MM.1S (cell line): ENCODE measurements around the gene CNNM2.

Experiments used
- CTCF ChIP-seq: fragments of 300-600 bp; sonication (generic); IDR thresholded peaks from 2 replicates; pipeline ENCODE4 v1.5.1; 2016; ENCODE audit warnings: antibody characterized with exemption, low read length, mixed read lengths
- EZH2 ChIP-seq: fragments of 300-600 bp; sonication (generic); optimal IDR thresholded peaks from 2 replicates; pipeline ENCODE3; 2017; ENCODE audit warnings: low read depth, mild to moderate bottlenecking, antibody characterized with exemption, low read length, mixed read lengths
- EZH2phosphoT487 ChIP-seq: fragments of 300-600 bp; sonication (generic); IDR thresholded peaks from 2 replicates; pipeline ENCODE4 v1.6.1; 2018; ENCODE audit warnings: antibody characterized with exemption, low read length

DNA sequence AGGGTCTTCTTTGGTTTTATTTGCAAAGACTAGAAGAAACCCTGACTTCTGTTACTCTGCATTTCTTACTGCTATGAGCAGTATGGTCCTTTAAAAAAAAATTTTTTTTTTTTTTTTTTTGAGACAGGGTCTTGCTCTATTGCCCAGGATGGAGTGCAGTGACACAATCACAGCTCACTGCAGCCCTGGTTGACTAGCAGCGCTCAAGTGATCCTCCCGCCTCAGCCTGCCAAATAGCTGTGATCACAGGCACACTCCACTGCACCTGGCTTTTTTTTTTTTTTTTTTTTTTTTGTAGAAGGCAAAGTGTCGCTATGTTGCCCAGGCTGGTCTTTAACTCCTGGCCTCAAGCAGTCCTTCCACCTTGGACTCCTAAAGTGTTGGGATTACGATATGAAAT is 17.4 kb downstream of the CNNM2 start:
- no peak for TF ChIP-seq CTCF
- no peak for TF ChIP-seq EZH2
- no peak for TF ChIP-seq EZH2phosphoT487
